PC-3 (cell line): ENCODE results near the gene COPZ1. TPM values are rescaled to one million over a fixed set of nuclear protein-coding genes. Genes with fewer than 3 reads are reported as not detected.
"Not testable (repeated sequence)": the region's sequence is repeated elsewhere in the genome, so short reads cannot be mapped to it uniquely, and the experiment has no call there.

Source experiments
- ATAC-seq: fragments of 200-7000 bp; cut with Tn5 transposase; 2 replicates; pipeline ENCODE4 v1.9.1; 2020; ENCODE audit warnings: mild to moderate bottlenecking, moderate library complexity
- BruUV-seq: library from RNA; stranded (reverse); fragments of 400-500 nt; replicated peaks from 2 replicates; lab custom pipeline; 2021; lab: Mats Ljungman, UMichigan
- CTCF ChIA-PET: fragments of 300-600 bp; sonication (Branson Sonifier 250); formaldehyde crosslinking; loops from one replicate; lab custom pipeline; 2022; ENCODE audit warnings: antibody characterized with exemption; lab: Charles Lee
- POLR2A ChIA-PET: fragments of 300-600 bp; sonication (Branson Sonifier 250); formaldehyde crosslinking; loops from one replicate; lab custom pipeline; 2022; ENCODE audit warnings: antibody characterized with exemption; ENCODE audit not compliant: unreplicated experiment; lab: Charles Lee
- DNase-seq: peaks from one replicate; pipeline ENCODE4 v3.0.0-alpha.2; 2015
- H2AFZ ChIP-seq: fragments of 300-600 bp; sonication (generic); 2 replicates; pipeline ENCODE4 v1.6.0; 2016; ENCODE audit warnings: antibody characterized with exemption, low read length
- H3F3A ChIP-seq: fragments of 300-600 bp; sonication (generic); one replicate; pipeline ENCODE4 v1.6.0; 2017; ENCODE audit warnings: antibody characterized with exemption, low read length, control low read depth, mild to moderate bottlenecking; ENCODE audit not compliant: unreplicated experiment
- H3K27ac ChIP-seq: fragments of 300-600 bp; sonication (generic); 2 replicates; pipeline ENCODE4 v1.5.1; 2016; ENCODE audit warnings: mild to moderate bottlenecking, low read length
- H3K27me3 ChIP-seq: fragments of 300-600 bp; sonication (generic); 2 replicates; pipeline ENCODE4 v1.6.1; 2016; ENCODE audit warnings: low read length, mixed read lengths
- H3K36me3 ChIP-seq: fragments of 300-600 bp; sonication (generic); 2 replicates; pipeline ENCODE4 v1.6.1; 2016; ENCODE audit warnings: low read depth, mixed run types, low read length, mixed read lengths
- H3K4me1 ChIP-seq: fragments of 300-600 bp; sonication (generic); 2 replicates; pipeline ENCODE4 v1.5.1; 2016; ENCODE audit warnings: low read length; ENCODE audit not compliant: insufficient read depth
- H3K4me2 ChIP-seq: fragments of 300-600 bp; sonication (generic); 2 replicates; pipeline ENCODE4 v1.6.0; 2016; ENCODE audit warnings: low read length
- H3K4me3 ChIP-seq: fragments of 300-600 bp; sonication (generic); 2 replicates; pipeline ENCODE4 v1.5.1; 2016; ENCODE audit warnings: mild to moderate bottlenecking, low read length, mixed read lengths
- H3K79me2 ChIP-seq: fragments of 300-600 bp; sonication (generic); 2 replicates; pipeline ENCODE4 v1.6.1; 2017; ENCODE audit warnings: low read length, mixed read lengths
- H3K9ac ChIP-seq: fragments of 300-600 bp; sonication (generic); 2 replicates; pipeline ENCODE4 v1.6.0; 2016; ENCODE audit warnings: mild to moderate bottlenecking, low read length
- H3K9me2 ChIP-seq: fragments of 300-600 bp; sonication (generic); replicated peaks from 2 replicates; pipeline ENCODE4 v1.6.1; 2016; ENCODE audit warnings: mixed run types, low read length, mixed read lengths
- H3K9me3 ChIP-seq: fragments of 300-600 bp; sonication (generic); 2 replicates; pipeline ENCODE4 v1.6.1; 2016; ENCODE audit warnings: low read length, mixed read lengths
- H4K20me1 ChIP-seq: fragments of 300-600 bp; sonication (generic); 2 replicates; pipeline ENCODE4 v1.6.1; 2016; ENCODE audit warnings: low read length, mixed read lengths
- EZH2 ChIP-seq: fragments of 300-600 bp; sonication (generic); IDR thresholded peaks from one replicate; pipeline ENCODE4 v1.6.1; 2017; ENCODE audit warnings: antibody characterized with exemption, mild to moderate bottlenecking, low read length; ENCODE audit not compliant: unreplicated experiment
- EZH2phosphoT487 ChIP-seq: fragments of 300-600 bp; sonication (generic); IDR thresholded peaks from 2 replicates; pipeline ENCODE4 v1.6.1; 2018; ENCODE audit warnings: mild to moderate bottlenecking, antibody characterized with exemption, low read length, borderline replicate concordance
- intact Hi-C: fragments of 100-400 bp; cut with micrococcal nuclease; formaldehyde crosslinking; loops from 2 replicates; pipeline ENCODE4 v1.9.0; 2023
- total RNA-seq: library from RNA; depleted of rRNA; stranded (reverse); fragments of >200 nt; gene quantifications from 2 replicates; pipeline ENCODE4 v1.2.3, GENCODE V29; 2014
- TF ChIP-seq, protein P1 (sequence below): fragments of 300-600 bp; sonication (generic); conservative IDR thresholded peaks from 2 replicates; pipeline ENCODE4 v1.5.1; 2017; ENCODE audit warnings: antibody characterized with exemption, low read depth, mild to moderate bottlenecking, low read length

The COPZ1 gene
- total RNA-seq, 1 experiment from 2014 or later: 121 TPM

DNA sequence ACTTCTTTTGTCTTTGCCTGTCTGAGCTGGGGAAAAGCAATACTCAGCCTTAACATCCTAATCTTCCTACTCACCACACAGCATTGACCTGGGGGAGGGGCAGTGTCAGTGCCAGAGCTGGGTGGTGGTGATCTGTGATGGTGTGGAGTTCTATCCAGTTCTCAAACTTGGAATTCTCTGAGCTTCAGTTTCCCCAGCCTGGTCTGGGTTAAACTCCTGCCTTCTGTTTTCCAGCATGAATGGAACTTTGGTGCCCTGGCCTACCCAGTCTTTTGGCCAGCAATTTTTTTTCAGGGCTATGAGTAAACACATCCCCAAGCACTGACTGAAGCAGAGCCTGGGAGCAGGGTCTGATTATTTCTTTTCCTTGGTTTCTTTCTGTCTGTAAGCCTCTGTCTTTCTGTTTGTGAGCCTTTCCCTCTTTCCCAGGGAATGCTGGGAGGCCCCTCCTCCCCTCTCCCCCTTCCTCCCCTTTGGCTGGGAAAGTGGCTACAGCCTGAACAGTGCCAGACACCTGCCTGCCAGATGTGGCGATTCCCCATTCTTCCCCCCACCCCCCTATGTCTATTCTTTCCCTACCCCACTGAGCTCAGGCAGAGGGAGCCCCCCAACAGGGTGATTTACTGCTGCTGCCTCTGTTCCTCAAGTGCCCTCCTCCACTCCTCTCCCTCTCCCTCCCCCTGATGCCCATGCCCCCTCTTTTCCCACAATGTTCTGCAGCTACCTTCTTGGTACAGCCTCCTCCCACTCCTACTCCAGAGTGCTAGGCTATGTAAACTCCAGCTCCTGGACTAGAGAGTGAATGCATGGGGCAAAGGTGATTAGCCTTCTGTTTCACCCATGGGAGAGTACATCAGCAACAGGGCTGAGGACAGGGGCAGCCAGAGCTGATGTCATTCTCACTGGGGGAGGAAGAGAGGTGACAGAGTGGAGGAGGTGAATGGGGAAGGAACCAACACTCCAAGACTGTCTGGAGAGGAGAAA is 28.3 kb downstream of the COPZ1 start:
- intact Hi-C loops: no loop called here
- DNase-seq (no peak), ATAC-seq (peak; percentile 36; the same call in 1 of the 2 replicates)
- no peak overlapping the region for H3K9ac ChIP-seq
- H3K36me3 ChIP-seq: peaks cover 22% of the 10 kb centered on the region
- peaks cover 5% of the 10 kb centered on the region; the same call in 1 of the 2 replicates for H3K4me1 ChIP-seq
- H3K9me2 ChIP-seq: no peaks in the 10 kb centered on the region
- TF ChIP-seq, protein P1, sequence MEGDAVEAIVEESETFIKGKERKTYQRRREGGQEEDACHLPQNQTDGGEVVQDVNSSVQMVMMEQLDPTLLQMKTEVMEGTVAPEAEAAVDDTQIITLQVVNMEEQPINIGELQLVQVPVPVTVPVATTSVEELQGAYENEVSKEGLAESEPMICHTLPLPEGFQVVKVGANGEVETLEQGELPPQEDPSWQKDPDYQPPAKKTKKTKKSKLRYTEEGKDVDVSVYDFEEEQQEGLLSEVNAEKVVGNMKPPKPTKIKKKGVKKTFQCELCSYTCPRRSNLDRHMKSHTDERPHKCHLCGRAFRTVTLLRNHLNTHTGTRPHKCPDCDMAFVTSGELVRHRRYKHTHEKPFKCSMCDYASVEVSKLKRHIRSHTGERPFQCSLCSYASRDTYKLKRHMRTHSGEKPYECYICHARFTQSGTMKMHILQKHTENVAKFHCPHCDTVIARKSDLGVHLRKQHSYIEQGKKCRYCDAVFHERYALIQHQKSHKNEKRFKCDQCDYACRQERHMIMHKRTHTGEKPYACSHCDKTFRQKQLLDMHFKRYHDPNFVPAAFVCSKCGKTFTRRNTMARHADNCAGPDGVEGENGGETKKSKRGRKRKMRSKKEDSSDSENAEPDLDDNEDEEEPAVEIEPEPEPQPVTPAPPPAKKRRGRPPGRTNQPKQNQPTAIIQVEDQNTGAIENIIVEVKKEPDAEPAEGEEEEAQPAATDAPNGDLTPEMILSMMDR: no peak
- TF ChIP-seq EZH2 (no peak), EZH2phosphoT487 (no peak)
- H3K4me2 ChIP-seq: no peak overlapping the region
- H3K9me3 ChIP-seq: no peaks in the 10 kb centered on the region
- CTCF ChIA-PET: interaction anchor here (1.2 kb wide), 1 partner anchor 26 kb away, joined by 3 read pairs; no protein-coding TSS in a partner anchor
- H2AFZ ChIP-seq: no peak overlapping the region
- no peaks in the 10 kb centered on the region for H4K20me1 ChIP-seq
- no TSS peak for BruUV-seq
- H3K27ac ChIP-seq: no peak overlapping the region
- H3K4me3 ChIP-seq: no peak overlapping the region
- POLR2A ChIA-PET: no interaction called here
- no peaks in the 10 kb centered on the region for H3K27me3 ChIP-seq
- no peaks in the 10 kb centered on the region for H3F3A ChIP-seq
- no peaks in the 10 kb centered on the region for H3K79me2 ChIP-seq

GRCh38 chr12:54354271-54354670 is 29.3 kb downstream of the COPZ1 start:
- H2AFZ ChIP-seq, ATAC-seq, POLR2A ChIA-PET, H3K4me3 ChIP-seq, H3K4me2 ChIP-seq, H3K27ac ChIP-seq, H4K20me1 ChIP-seq, H3F3A ChIP-seq, H3K79me2 ChIP-seq, H3K9me3 ChIP-seq, CTCF ChIA-PET, H3K9ac ChIP-seq, intact Hi-C loops, H3K27me3 ChIP-seq, DNase-seq, BruUV-seq, H3K9me2 ChIP-seq: not testable (repeated sequence)
- H3K36me3 ChIP-seq: peaks cover 16% of the 10 kb centered on the region; the same call in 1 of the 2 replicates
- peaks cover 12% of the 10 kb centered on the region for H3K4me1 ChIP-seq

- TF ChIP-seq EZH2phosphoT487: no peak
- TF ChIP-seq, protein P1: no peak
- TF ChIP-seq EZH2: no peak
- no peaks in the 10 kb centered on the region for H3F3A ChIP-seq
- ATAC-seq (no peak), DNase-seq (no peak)
- H3K9ac ChIP-seq: no peak overlapping the region
- intact Hi-C loops: no loop called here
- no peak overlapping the region for H3K27ac ChIP-seq
- H4K20me1 ChIP-seq: no peaks in the 10 kb centered on the region
- H3K4me2 ChIP-seq: no peak overlapping the region
- no peaks in the 10 kb centered on the region for H3K79me2 ChIP-seq
- POLR2A ChIA-PET: no interaction called here
- CTCF ChIA-PET: no interaction called here
- no peaks in the 10 kb centered on the region for H3K9me3 ChIP-seq
- peaks cover 20% of the 10 kb centered on the region for H3K4me1 ChIP-seq
- H3K9me2 ChIP-seq: no peaks in the 10 kb centered on the region
- H3K4me3 ChIP-seq: no peak overlapping the region
- H3K36me3 ChIP-seq: peaks cover 11% of the 10 kb centered on the region; the same call in 1 of the 2 replicates
- no peaks in the 10 kb centered on the region for H3K27me3 ChIP-seq
- no TSS peak for BruUV-seq
- no peak overlapping the region for H2AFZ ChIP-seq
Measured at GRCh38 chr12:54355104-54355815, 30.3 kb downstream of the COPZ1 start.
